ENCODE measurements around the gene CTSW. TPM values are rescaled to one million over a fixed set of nuclear protein-coding genes. Genes with fewer than 3 reads are reported as not detected.

Gene CTSW
- total and polyA plus RNA-seq, 10 donors, result 5.6 to 38.2 (median 23.2) TPM

DNA sequence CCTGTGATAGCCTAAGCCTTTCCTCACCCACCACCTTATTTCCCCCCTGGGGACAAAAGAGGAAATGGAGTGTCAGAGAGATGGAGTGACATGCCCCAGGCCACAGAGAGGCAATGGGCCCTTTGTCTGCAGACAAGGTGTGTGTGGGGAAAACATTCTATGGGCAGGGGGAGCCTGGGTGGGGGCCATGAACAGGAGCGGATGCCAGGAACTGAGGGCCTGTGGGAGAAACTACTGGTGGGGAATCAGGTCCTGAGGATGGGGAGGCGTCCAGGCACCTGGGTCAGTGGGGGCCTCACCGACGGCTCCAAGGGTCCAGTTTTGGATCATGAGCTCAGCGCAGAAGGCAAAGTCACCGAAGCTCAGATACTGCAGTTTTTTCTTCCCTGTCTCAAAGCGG, 5.6 kb downstream of the CTSW start:
- Histone ChIP-seq H3K27me3 (replicated peaks in 1 of 7) (no peaks in the 10 kb centered on the region), H3K4me1 (peaks cover 27 to 85% (median 53%) of the 10 kb centered on the region in 6 donors), H3K9me3 (no peaks in the 10 kb centered on the region), H3K27ac (peak overlapping the region in 4 of 8 donors; percentile 39 to 60 (median 49)), H3K4me3 (no peak overlapping the region), H3K36me3 (peaks cover 0 to 63% (median 38%) of the 10 kb centered on the region in 6 donors)
- intact Hi-C loops (cut with DNase I; ENCODE audit: low total_unique reads), result loop anchor here (5.0 kb wide), 1 partner anchor 102 kb away; no protein-coding TSS in a partner anchor
- TF ChIP-seq, protein P1, sequence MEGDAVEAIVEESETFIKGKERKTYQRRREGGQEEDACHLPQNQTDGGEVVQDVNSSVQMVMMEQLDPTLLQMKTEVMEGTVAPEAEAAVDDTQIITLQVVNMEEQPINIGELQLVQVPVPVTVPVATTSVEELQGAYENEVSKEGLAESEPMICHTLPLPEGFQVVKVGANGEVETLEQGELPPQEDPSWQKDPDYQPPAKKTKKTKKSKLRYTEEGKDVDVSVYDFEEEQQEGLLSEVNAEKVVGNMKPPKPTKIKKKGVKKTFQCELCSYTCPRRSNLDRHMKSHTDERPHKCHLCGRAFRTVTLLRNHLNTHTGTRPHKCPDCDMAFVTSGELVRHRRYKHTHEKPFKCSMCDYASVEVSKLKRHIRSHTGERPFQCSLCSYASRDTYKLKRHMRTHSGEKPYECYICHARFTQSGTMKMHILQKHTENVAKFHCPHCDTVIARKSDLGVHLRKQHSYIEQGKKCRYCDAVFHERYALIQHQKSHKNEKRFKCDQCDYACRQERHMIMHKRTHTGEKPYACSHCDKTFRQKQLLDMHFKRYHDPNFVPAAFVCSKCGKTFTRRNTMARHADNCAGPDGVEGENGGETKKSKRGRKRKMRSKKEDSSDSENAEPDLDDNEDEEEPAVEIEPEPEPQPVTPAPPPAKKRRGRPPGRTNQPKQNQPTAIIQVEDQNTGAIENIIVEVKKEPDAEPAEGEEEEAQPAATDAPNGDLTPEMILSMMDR (IDR thresholded peaks at IDR 0.05 in 8 of 11, conservative IDR thresholded peaks at IDR 0.05 in 3 of 11), result no peak
- TF ChIP-seq POLR2AphosphoS5 (IDR thresholded peaks at IDR 0.05) (no peak), POLR2A (IDR thresholded peaks at IDR 0.05) (no peak)
- 89 to 98% (median 93%) methylated on average over 7 of the region's 7 CpGs for WGBS, 5 donors
- peak; percentile 69 for DNase-seq

DNA sequence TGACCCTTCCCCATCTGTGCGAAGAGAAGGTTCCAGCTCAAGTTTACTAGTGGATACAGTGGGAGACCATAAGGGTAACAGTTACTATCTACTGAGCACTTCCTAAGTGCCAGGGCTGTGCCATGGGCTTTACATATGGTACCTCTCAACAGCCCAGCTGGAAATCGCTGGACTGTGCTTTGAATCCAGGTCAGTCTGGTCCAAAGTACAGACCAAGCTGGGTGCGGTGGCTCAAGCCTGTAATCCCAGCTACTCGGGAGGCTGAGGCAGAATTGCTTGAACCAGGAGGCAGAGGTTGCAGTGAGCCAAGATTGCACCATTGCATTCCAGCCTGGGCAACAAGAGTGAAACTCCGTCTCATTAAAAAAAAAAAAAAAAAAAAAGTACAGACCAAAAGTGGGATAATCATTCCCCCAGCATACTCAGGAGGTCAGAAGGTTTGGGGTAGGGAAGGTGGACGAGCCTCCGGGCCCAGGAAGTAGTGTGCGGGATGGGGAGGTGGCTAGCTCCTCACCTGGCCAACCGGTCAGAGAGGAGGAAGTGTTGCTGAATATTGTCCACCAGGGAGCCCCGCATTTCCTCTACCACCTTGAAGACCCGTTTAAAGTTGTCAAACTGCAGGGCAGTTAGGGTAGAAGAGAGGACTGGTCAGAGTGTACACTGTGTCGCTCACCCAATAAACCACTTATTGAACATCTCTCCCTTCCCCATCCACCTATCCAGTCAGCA, 6.3 kb downstream of the CTSW start:
- intact Hi-C loops (cut with DNase I; ENCODE audit: low total_unique reads), result loop anchor here (5.0 kb wide), 1 partner anchor 101 kb away; no protein-coding TSS in a partner anchor
- H3K36me3 ChIP-seq, result peaks cover 0 to 63% (median 38%) of the 10 kb centered on the region in 6 donors
- no peak overlapping the region for H3K4me3 ChIP-seq
- peaks cover 27 to 83% (median 50%) of the 10 kb centered on the region in 6 donors for H3K4me1 ChIP-seq
- peak overlapping the region in 1 of 8 donors; percentile 57 for H3K27ac ChIP-seq
- DNase-seq, result peak; percentile 57
- 79 to 93% (median 87%) methylated on average over 12 of the region's 12 CpGs for WGBS, 5 donors
- H3K9me3 ChIP-seq, result no peaks in the 10 kb centered on the region
- no peaks in the 10 kb centered on the region for H3K27me3 ChIP-seq (replicated peaks in 1 of 7)
- no peak for TF ChIP-seq POLR2AphosphoS5 (IDR thresholded peaks at IDR 0.05)
- TF ChIP-seq, protein P1 (IDR thresholded peaks at IDR 0.05 in 8 of 11, conservative IDR thresholded peaks at IDR 0.05 in 3 of 11), result no peak
- no peak for TF ChIP-seq POLR2A (IDR thresholded peaks at IDR 0.05)

DNA sequence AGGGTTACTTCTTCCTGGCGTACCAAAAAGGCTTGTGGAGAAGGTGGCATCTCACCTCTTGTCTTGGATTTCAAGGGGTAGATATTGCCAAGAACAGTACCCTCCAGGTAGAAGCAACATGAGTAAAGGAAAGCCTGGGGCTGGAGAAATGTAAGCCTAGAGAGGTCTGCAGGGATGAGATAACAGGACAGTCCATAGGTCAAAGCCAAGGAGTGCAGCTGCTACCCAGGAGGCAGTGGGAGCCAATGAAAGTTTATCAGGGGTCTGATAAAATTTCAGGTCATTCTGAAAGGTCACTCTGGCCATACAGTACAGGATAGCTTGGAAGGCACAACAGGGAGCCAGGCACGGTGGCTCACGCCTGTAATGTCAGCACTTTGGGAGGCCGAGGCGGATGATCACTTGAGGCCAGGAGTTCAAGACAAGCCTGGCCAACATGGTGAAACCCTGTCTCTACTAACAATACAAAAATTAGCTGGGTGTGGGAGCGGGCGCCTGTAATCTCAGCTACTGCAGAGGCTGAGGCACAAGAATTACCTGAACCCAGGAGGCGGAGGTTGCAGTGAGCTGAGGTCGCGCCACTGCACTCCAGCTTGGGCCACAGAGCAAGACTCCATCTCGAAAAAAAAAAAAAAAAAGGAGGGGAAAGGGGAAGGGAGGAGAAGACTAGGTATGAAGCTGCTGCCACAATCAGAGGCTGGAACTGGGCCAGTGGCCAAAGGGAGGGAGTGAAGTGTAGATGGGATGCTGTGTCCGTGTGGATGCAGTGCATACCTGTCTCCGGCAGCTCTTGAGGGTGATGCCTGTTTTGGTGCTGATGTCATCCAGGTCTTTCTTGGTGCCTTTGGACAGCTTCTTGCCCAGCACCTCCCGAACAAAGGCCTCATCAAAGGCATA, 7.4 kb downstream of the CTSW start:
- Histone ChIP-seq H3K27me3 (replicated peaks in 1 of 7) (no peaks in the 10 kb centered on the region), H3K27ac (peak overlapping the region in 7 of 8 donors; percentile 92 to 99 (median 96)), H3K4me1 (peaks cover 34 to 83% (median 53%) of the 10 kb centered on the region in 6 donors), H3K4me3 (peak overlapping the region in 7 of 8 donors; percentile 63 to 93 (median 90)), H3K36me3 (peaks cover 0 to 53% (median 38%) of the 10 kb centered on the region in 6 donors), H3K9me3 (no peaks in the 10 kb centered on the region)
- TF ChIP-seq POLR2A (IDR thresholded peaks at IDR 0.05) (no peak), POLR2AphosphoS5 (IDR thresholded peaks at IDR 0.05) (no peak)
- TF ChIP-seq, protein P1 (IDR thresholded peaks at IDR 0.05 in 8 of 11, conservative IDR thresholded peaks at IDR 0.05 in 3 of 11), result no peak
- intact Hi-C loops (cut with DNase I; ENCODE audit: low total_unique reads), result loop anchor here (5.0 kb wide), 1 partner anchor 100 kb away; no protein-coding TSS in a partner anchor
- 82 to 92% (median 89%) methylated on average over 14 of the region's 14 CpGs for WGBS, 5 donors
- DNase-seq, result peak; percentile 73

Data from spleen (tissue), 11 donors.